DOHH2 (cell line): ENCODE data around the gene HLA-E.

Source experiments
- CTCF ChIP-seq: fragments of 200-600 bp; sonication (generic); IDR thresholded peaks from one replicate; pipeline ENCODE4 v1.5.1; 2014; ENCODE audit warnings: antibody characterized with exemption, mild to moderate bottlenecking, low read depth, low read length; ENCODE audit not compliant: poor library complexity, severe bottlenecking
- EZH2phosphoT487 ChIP-seq: fragments of 200-600 bp; sonication (generic); IDR thresholded peaks from 2 replicates; pipeline ENCODE4 v1.6.1; 2017; ENCODE audit warnings: borderline replicate concordance, mild to moderate bottlenecking, antibody characterized with exemption, low read length, moderate library complexity, mixed read lengths

- TF ChIP-seq CTCF, result peak; percentile 94
- TF ChIP-seq EZH2phosphoT487, result no peak
Observed at GRCh38 chr6:30541515-30542403, 52.5 kb downstream of the HLA-E start.
